ENCODE data around the gene SH3GLB1.

Gene SH3GLB1

GRCh38 chr1:86739648-86740509 is 35.5 kb downstream of the SH3GLB1 start:
- FAIRE-seq: no peak

DNA sequence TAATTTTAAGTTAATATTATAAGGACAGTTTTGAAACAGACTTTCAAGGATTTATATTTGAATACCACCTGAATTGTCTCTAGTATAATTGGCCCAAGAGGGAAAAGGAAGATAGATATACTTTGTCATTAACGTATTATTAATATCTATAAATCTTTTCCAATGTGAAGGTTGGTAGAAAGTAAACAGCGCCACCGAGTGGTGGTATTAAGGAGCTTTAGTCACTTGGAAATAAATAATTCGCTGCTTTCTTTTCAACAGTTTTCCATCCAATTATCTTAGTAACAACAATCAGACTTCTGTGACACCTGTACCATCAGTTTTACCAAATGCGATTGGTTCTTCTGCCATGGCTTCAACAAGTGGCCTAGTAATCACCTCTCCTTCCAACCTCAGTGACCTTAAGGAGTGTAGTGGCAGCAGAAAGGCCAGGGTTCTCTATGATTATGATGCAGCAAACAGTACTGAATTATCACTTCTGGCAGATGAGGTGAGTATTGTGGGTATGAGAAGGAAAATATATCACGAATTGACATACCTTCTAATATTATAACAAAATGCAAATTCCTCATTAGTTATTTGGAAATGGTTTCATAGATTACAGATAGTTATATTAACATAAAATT is 37.7 kb downstream of the SH3GLB1 start:
- peak; percentile 93 for FAIRE-seq

DNA sequence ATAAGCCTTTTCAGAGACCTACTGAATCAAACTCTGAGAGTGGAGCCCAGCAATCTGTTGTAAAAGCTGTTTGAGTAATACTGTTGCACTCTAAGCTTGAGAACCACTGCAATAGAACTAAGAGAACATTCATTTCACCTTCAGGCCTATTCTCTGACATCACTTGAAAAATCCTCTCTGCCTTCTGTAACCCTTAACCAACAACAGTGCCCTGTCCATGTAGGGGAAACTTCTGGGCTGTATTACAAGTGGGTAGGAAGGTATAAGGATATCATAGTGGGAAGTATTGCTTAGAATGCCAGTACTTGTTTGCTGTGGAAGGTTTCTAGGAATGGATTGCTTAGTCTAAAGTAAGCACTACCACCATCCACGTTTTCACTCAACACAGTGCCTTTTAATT is 42.9 kb downstream of the SH3GLB1 start:
- no peak for FAIRE-seq

GRCh38 chr1:86748622-86749373 is 44.4 kb downstream of the SH3GLB1 start:
- FAIRE-seq: no peak

GRCh38 chr1:86750076-86750475 is 45.7 kb downstream of the SH3GLB1 start:
- FAIRE-seq: no peak

GRCh38 chr1:86750530-86750929 is 46.2 kb downstream of the SH3GLB1 start:
- no peak for FAIRE-seq

GRCh38 chr1:86751923-86752322 is 47.5 kb downstream of the SH3GLB1 start:
- no peak for FAIRE-seq

GRCh38 chr1:86753700-86754099 is 49.3 kb downstream of the SH3GLB1 start:
- FAIRE-seq: no peak

DNA sequence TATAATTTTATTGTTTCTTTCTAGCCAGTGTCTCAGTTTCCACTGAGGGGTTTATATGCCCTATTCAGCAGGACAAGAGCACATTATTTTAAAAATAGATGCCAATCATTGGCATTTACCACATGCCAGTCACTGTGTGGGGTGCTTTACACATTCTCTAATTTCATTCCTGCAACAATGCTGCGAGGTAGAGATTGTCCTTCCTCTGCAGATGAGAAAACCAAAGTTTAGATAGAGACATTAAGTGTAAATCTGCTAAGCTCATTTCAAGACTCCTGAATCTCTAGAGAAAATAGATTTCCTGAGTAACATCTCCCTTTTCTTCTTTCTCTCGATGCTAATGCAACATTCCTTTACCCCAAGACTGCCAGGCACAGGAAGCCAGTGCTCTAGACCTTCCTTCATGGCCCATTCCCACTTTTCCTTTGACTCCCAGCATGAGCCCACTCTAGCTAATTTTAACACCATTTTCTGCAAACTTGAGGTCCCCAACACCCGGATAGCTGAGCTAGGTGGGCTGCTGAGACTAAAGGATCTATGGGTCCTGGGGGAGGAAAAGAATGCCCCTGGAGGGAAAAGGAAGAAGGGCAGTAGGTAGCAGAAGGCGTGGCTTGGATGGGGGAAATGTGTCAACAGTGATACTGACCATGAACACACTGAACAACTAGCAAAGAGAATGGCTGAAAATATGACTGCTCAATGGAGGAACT is 50.0 kb downstream of the SH3GLB1 start:
- FAIRE-seq: no peak

DNA sequence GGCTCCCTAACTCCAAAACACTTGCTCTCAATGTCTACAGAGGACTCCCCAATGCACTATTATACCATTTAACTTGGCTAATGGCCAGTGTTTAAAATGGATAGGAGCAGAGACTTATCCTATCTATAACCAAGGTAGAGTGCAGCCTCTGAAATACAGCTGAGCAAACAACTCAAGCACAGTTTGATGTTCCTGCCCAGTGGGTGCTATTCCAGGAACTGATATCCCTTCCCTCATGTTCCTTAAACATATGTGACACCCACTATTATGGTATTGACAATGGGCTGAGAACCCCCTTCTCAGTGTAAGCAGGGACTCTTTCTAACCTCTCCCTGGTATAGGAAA is 51.7 kb downstream of the SH3GLB1 start:
- no peak for FAIRE-seq

DNA sequence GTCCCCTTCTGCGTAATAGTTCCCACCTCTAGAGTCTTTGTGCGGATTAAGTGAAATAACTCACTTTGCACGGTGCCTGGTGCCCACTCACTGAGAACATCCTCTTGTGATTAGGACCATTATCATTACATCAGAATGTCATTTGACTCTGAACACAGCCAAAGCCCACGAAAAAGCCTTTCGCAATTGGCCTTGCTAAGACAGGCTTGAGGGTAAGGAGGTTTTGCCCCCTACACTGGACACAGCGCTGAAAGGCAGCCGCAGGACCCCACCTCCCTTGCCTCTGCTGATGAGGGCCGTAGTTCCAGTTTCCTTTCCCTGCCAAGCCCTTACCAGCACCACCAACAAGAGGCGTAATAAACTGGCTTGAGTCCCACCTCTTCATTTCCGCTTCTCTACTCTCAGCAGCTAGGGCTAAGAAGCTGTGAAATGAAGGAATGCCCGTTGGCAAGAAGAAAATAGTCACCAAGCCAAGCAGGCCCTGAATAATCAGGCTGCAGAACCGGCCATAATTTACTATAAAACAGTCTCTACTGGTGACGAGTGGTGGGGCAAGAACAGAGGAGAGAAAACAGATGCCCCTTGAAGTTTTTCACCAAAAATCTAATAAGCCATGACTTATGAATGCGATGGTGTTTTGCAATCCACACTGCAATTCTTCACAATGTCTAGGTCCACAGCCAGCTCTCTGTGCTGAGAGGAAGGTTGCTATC is 53.1 kb downstream of the SH3GLB1 start:
- FAIRE-seq: no peak

- no peak for FAIRE-seq
Observed at GRCh38 chr1:86758570-86758969, 54.2 kb downstream of the SH3GLB1 start.

DNA sequence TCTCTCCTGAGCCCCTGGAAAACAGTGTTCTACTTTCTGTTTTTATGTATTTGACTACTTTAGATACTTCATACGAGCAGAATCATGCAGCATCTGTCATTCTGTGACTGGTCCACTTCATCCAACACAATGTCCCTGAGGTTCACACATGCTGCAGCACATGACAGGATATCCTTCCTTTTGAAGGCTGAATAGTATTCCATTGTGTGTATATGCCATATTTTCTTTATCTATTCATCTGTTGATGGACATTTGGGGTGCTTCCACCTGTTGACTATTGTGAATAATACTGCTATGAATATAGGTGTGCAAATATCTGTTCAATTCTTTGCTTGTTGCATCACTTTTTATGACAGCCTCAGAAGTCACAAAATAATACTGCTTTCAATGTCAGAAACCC is 55.8 kb downstream of the SH3GLB1 start:
- no peak for FAIRE-seq

GRCh38 chr1:86762336-86762735 is 58.0 kb downstream of the SH3GLB1 start:
- FAIRE-seq: no peak

- no peak for FAIRE-seq
Observed at GRCh38 chr1:86764523-86764922, 60.1 kb downstream of the SH3GLB1 start.

DNA sequence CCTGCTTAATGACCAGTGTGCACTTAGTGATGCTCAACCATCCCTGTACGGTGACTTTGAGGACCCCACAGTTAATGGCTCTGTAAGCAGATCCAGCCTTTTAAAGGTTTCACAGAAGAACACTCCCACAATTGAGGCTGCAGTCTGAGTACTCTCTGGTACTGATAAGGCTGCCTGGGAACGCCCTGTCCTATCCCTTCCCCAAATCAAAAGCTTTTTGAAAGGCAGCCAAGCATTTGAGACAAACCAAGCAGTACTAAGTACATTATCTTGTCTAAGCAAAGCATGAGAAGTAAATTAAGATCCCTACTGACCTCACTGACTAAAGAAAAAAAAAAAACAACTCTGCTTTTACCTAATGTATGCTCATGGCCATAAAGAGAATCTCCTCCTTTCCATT is 60.7 kb downstream of the SH3GLB1 start:
- FAIRE-seq: no peak

DNA sequence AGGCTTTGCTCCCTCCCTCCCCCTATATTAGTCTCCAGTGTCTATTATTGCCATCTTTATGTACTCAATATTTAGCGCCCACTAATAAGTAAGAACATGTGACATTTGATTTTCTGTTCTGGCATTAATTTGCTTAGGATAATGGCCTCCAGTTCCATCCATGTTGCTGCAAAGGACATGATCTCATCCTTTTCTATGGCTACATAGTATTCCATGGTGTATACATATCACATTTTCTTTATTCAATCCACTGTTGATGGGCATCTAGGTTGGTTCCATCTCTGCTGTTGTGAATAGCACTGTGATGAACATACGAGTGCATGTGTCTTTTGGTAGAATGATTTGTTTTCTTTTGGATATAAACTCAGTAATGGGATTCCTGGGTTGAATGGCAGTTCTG is 61.3 kb downstream of the SH3GLB1 start:
- FAIRE-seq: no peak

DNA sequence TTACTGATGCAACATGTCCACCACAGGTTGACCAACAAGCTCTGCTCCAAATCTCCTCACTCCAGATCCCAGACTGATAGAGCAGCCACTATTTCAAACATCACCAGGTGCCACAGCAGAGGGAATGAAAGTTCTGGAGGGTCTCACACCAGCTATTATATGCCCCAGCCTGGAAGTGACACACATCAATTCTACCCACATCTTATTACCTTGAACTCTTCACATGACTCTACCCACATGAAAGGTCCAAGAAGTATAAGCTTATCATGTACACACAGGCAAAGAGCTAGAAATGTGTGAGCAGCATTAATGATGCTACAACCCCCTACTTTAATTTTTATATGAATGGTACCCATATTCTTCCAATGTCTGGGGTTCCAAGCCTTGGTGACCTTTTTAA is 64.2 kb downstream of the SH3GLB1 start:
- FAIRE-seq: no peak

DNA sequence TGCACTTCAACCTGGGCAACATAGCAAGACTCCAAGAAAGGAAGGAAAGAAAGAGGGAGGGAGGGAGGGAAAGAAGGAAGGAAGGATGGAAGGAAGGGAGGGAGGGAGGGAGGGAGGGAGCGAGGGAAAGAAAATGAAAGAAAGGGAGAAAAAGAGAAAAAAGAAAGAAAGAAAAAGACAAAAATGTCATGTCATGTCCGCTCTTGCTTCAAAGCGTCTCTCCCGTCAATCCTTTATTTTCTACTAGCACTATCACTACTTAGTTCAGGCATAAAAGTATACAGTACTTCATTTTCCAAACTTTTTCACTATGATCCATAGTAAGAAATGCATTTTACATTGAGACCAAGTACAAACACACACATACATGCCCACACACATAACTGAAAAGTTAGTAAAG is 64.7 kb downstream of the SH3GLB1 start:
- no peak for FAIRE-seq

GRCh38 chr1:86773341-86774288 is 69.2 kb downstream of the SH3GLB1 start:
- FAIRE-seq: no peak

All from A204.1 (cell line).